GM12801 (cell line): ENCODE results near the gene GIN1.

Experiments used
- TF ChIP-seq, protein P1 (sequence below): IDR thresholded peaks from one replicate; pipeline ENCODE4 v1.5.1; 2011; ENCODE audit warnings: control low read depth; ENCODE audit not compliant: insufficient read length; ENCODE audit errors: extremely low read depth

The GIN1 gene, protein sequence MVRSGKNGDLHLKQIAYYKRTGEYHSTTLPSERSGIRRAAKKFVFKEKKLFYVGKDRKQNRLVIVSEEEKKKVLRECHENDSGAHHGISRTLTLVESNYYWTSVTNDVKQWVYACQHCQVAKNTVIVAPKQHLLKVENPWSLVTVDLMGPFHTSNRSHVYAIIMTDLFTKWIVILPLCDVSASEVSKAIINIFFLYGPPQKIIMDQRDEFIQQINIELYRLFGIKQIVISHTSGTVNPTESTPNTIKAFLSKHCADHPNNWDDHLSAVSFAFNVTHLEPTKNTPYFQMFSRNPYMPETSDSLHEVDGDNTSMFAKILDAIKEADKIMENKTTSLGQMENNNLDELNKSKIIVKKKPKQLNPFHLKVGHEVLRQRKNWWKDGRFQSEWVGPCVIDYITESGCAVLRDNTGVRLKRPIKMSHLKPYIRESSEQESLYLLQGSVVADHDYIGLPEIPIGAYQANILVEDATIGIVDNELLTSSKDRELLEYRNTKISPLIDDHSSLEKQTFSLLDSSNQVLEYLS

DNA sequence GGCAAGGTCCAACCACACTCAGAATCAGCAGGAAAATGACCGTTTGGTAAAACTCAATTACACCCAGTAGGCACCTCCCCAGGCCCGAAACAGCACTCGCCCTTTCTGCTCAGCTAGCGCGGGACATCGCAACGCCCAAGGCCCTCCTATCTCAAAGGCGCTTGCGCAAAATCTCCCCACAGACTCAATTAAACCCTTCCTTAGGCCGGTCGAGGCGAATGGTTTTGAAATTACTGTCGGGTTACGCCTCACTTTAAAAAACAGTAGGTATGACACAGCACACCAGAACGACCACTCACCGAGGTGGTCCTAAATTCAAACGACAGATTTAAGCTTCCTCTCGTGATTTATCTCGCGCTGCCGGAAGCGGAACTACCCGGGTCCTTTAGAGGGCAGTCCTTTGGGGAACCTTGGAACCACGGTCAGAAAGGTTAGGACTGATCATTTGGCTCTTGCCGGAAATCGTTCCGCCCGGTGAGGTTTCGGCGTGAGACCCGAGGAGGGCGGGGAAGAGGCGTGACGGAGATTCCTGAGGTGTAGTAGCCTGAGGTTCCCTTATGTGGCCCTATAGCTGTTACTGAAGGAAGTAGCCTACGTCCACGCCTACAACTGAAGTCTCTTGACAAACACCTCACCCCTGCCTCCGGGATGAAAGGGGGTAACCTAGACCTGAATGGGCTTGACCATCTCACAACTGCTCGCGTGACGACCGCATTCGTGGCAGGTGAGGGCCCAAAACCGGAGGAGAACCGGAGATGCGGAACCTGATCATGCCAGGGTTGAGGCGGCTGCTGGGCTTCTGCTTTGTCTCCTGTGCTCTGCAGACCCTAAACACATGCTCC is at the start of gene GIN1, which contains the start of gene PPIP5K2:
GIN1 (minus strand) TSS at position 374 of the 842 bp plus-strand sequence. CDS start 11,431 bp downstream, outside the sequence.
PPIP5K2 (plus strand) TSS at position 537 of the 842 bp plus-strand sequence. CDS start 9,289 bp downstream, outside the sequence.
- TF ChIP-seq, protein P1, sequence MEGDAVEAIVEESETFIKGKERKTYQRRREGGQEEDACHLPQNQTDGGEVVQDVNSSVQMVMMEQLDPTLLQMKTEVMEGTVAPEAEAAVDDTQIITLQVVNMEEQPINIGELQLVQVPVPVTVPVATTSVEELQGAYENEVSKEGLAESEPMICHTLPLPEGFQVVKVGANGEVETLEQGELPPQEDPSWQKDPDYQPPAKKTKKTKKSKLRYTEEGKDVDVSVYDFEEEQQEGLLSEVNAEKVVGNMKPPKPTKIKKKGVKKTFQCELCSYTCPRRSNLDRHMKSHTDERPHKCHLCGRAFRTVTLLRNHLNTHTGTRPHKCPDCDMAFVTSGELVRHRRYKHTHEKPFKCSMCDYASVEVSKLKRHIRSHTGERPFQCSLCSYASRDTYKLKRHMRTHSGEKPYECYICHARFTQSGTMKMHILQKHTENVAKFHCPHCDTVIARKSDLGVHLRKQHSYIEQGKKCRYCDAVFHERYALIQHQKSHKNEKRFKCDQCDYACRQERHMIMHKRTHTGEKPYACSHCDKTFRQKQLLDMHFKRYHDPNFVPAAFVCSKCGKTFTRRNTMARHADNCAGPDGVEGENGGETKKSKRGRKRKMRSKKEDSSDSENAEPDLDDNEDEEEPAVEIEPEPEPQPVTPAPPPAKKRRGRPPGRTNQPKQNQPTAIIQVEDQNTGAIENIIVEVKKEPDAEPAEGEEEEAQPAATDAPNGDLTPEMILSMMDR, result no peak

DNA sequence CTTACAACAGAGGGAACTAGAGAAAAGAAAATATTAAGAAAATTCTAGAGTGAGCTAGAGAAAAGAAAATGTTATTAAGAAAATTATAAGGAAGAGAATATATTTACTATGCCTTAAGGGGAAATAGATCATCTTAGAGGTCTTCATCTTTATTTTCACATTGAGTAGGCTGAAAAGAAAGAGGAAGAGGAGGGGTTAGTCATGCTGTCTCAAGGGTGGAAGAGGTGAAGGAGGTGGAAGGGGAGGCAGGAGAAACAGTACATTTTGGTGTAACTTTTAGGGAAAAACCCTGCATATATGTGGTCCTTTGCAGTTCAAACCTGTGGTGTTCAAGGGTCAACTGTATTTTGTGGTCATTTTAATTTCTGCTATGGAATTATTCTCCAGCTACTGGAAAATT is 46.8 kb upstream of the GIN1 start:
- TF ChIP-seq, protein P1, result no peak

DNA sequence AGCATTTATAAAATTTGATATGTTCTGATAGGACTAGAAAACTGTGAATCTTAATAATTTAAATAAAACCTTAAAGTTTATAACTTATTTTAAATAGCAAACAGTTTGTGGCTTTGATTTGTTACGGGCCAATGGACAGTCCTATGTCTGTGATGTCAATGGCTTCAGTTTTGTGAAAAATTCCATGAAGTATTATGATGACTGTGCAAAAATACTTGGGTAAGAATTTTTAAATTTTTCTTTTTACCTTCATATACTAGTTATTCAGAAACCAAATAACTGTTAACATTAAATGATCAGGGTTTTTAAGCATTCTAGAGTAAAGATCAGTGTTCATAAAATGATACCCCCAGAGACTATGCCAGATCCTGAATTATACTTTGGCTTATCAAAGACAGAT is 31.2 kb upstream of the GIN1 start:
- TF ChIP-seq, protein P1, result no peak

DNA sequence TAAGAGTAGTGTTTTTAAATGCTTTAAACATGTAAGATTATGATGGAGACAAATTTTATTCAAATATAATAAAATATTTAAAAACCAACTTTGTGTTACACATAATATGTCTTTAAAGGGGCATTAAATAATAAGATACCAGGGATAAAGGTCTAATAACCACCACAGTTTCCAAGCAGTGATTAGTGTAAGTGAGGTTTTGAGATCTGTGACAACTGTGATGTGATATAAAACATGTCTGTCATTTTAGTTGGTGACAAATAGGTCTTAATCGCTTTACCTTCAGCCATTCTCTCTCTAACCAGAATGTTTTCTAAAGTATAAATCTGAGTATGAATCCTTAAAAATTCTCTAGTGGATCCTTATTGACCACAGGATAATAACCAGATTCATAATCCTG is 28.3 kb upstream of the GIN1 start:
- TF ChIP-seq, protein P1, result no peak

DNA sequence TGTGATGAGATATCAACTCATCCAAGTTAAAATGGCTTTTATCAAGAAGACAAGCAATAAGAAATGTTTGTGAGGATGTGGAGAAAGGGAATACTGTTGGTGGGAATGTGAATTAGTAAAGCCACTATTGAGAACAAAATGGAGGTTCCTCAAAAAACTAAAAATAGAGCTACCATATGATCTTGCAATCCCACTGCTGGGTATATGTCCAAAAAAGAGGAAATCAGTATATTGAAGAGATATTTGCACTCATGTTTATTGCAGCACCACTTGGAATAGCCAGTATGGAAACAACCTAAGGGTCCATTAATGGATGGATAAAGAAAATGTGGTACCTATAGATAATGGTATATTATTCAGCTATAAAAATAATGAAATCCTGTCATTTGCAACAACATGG is 25.3 kb upstream of the GIN1 start:
- TF ChIP-seq, protein P1, result no peak

DNA sequence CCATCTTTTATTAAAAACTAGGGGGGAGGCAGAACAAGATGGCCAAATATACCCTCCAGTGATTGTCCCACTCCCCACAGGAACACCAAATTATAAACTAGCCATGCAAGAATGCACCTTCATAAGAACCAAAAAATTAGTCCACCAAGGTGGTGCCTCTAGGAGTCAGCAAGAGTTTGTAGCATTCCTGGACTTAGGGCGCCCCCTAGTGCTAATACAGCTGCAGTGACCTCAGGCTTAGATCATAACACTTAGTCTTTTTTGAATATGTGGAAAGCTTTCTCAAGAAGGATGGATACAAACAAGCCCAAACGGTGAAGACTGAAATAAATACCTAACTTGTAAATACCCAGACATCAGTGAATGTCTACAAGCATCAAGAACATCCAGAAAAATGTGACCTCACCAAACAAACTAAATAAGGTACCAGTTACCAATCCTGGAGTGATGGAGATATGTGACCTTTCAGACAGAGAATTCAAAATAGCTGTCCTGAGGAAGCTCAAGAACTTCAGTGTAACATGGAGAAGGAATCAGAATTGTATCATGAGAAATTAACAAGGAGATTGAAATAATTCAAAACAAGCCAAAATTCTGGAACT is 19.4 kb upstream of the GIN1 start:
- TF ChIP-seq, protein P1, result no peak
